Keratinocyte (primary cell): ENCODE data around the gene BCAS3.

Source experiments
- CTCF ChIP-seq, 3 experiments: IDR thresholded peaks in 1 of 3; conservative IDR thresholded peaks in 1 of 3; optimal IDR thresholded peaks in 1 of 3; 2 replicates in 2 of 3; 3 replicates in 1 of 3; pipeline versions ENCODE3 to v1.5.1; 2011; ENCODE audit warnings: low read length in 3 of 3, mild to moderate bottlenecking in 3 of 3, moderate library complexity in 2 of 3, control low read depth in 1 of 3, inconsistent platforms in 1 of 3; ENCODE audit not compliant: insufficient read depth in 2 of 3; ENCODE audit errors: extremely low read depth in 1 of 3
- EZH2 ChIP-seq: IDR thresholded peaks from one replicate; pipeline ENCODE4 v1.6.1; 2012; ENCODE audit warnings: inconsistent platforms, mild to moderate bottlenecking, low read length, moderate library complexity

GRCh38 chr17:61313461-61314326 lies 636.0 kb downstream of the BCAS3 start:
- TF ChIP-seq CTCF (optimal IDR thresholded peaks at IDR 0.05 in 1 of 3, IDR thresholded peaks at IDR 0.05 in 1 of 3, conservative IDR thresholded peaks at IDR 0.05 in 1 of 3; ENCODE audit: extremely low read depth in 1 of 3, insufficient read depth in 2 of 3, low read length in 3 of 3): no peak
- no peak for TF ChIP-seq EZH2
